Gastrocnemius medialis (tissue), 4 donors: ENCODE data around the gene SMARCB1. TPM values are rescaled to one million over a fixed set of nuclear protein-coding genes. Genes with fewer than 3 reads are reported as not detected.

Experiments used
- ATAC-seq, 2 donors: fragments of 150-250 bp; one replicate each; pipeline ENCODE4 v1.9.1; 2016
- DNase-seq, 2 donors: peaks; one replicate each; pipeline ENCODE4 v3.0.0-alpha.2; 2019
- H3K27ac ChIP-seq, 4 donors: fragments of 200-600 bp; sonication (generic); 1 replicate in 1 of 4; 2 replicates in 3 of 4; pipeline ENCODE4 v1.5.1; 2016 to 2018; ENCODE audit warnings: mild to moderate bottlenecking in 2 of 4, moderate library complexity in 1 of 4
- H3K27me3 ChIP-seq, 3 donors: fragments of 200-600 bp; sonication (generic) in 2 of 3; 1 replicate in 1 of 3; 2 replicates in 2 of 3; pipeline versions ENCODE4 v1.5.1 to v1.6.0; 2016 to 2019; ENCODE audit warnings: mild to moderate bottlenecking in 1 of 3, moderate library complexity in 1 of 3
- H3K36me3 ChIP-seq, 2 donors: fragments of 200-600 bp; sonication (generic) in 1 of 2; one replicate each; pipeline ENCODE4 v1.5.1; 2017 to 2018
- H3K4me1 ChIP-seq, 2 donors: fragments of 200-600 bp; sonication (generic) in 1 of 2; one replicate each; pipeline ENCODE4 v1.5.1; 2016 to 2017; ENCODE audit warnings: mild to moderate bottlenecking in 2 of 2
- H3K4me3 ChIP-seq, 4 donors: fragments of 200-600 bp; sonication (generic) in 3 of 4; 1 replicate in 1 of 4; 2 replicates in 3 of 4; pipeline ENCODE4 v1.5.1; 2016 to 2019; ENCODE audit warnings: mild to moderate bottlenecking in 2 of 4
- H3K9me3 ChIP-seq, 3 donors: fragments of 200-600 bp; sonication (generic) in 2 of 3; 1 replicate in 1 of 3; 2 replicates in 2 of 3; pipeline ENCODE4 v1.5.1; 2016 to 2019
- CTCF ChIP-seq, 5 experiments: fragments of 450-650 bp in 3 of 5; fragments of 200-600 bp in 2 of 5; sonication (generic) in 2 of 5; IDR thresholded peaks in 4 of 5; conservative IDR thresholded peaks in 1 of 5; 1 replicate in 4 of 5; 2 replicates in 1 of 5; pipeline ENCODE4 v1.5.1; 2016 to 2019; ENCODE audit warnings: antibody characterized with exemption in 5 of 5, mild to moderate bottlenecking in 3 of 5, moderate library complexity in 3 of 5
- POLR2A ChIP-seq, 2 donors: fragments of 450-650 bp; IDR thresholded peaks; one replicate each; pipeline ENCODE4 v1.6.1; 2017; ENCODE audit warnings: antibody characterized with exemption in 2 of 2, mild to moderate bottlenecking in 2 of 2, moderate library complexity in 2 of 2
- in situ Hi-C, 4 donors: fragments of 200-750 bp; cut with MboI; loops; one replicate each; pipeline versions ENCODE4 v1.15.0 to v1.8.0; 2017; ENCODE audit warnings: low sequenced_read_pairs in 4 of 4
- intact Hi-C: fragments of 100-400 bp; cut with DNase I; formaldehyde crosslinking; loops from one replicate; pipeline ENCODE4 v1.15.1; 2023; ENCODE audit warnings: low total_unique reads
- total RNA-seq, 4 donors: library from RNA; depleted of rRNA; stranded (reverse); fragments of >200 nt; gene quantifications; one replicate each; pipeline versions ENCODE4 v1.1.0 to v1.2.3, GENCODE V29; 2016

The SMARCB1 gene
- total RNA-seq, 4 donors from 2014 or later, result 37.8 to 65.6 (median 55.2) TPM

DNA sequence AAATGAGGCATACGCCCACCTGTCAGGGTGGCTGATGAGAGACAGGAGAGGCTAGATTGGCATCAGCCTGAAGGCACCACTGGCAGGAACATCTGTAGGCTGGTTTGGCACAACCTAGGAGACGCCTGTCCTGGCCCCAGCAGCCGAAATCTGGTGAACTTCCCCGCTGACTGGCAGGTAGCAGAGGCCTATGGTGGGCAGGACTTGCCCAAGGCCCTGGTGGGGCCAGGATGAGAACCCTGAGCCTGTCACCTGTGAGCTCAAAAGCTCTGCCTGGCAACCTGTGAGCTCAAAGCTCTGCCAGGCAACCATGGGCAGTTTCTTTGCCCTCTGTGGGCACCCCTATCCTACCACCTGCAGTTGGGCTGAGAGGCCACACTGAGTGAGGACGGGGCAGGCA is 49.5 kb downstream of the SMARCB1 start:
- Histone ChIP-seq H3K4me1 (peaks cover 75 to 78% of the 10 kb centered on the region in 2 donors), H3K36me3 (no peaks in the 10 kb centered on the region), H3K9me3 (no peaks in the 10 kb centered on the region), H3K27me3 (no peaks in the 10 kb centered on the region), H3K4me3 (no peak overlapping the region), H3K27ac (peak overlapping the region; percentile 91 to 98 (median 96))
- intact Hi-C loops (no loop called here), in situ Hi-C loops (no loop called here)
- ATAC-seq, result no peak
- no peak for DNase-seq
- TF ChIP-seq POLR2A (IDR thresholded peaks at IDR 0.05), result no peak
- no peak for TF ChIP-seq CTCF (IDR thresholded peaks at IDR 0.05 in 4 of 5, conservative IDR thresholded peaks at IDR 0.05 in 1 of 5)

DNA sequence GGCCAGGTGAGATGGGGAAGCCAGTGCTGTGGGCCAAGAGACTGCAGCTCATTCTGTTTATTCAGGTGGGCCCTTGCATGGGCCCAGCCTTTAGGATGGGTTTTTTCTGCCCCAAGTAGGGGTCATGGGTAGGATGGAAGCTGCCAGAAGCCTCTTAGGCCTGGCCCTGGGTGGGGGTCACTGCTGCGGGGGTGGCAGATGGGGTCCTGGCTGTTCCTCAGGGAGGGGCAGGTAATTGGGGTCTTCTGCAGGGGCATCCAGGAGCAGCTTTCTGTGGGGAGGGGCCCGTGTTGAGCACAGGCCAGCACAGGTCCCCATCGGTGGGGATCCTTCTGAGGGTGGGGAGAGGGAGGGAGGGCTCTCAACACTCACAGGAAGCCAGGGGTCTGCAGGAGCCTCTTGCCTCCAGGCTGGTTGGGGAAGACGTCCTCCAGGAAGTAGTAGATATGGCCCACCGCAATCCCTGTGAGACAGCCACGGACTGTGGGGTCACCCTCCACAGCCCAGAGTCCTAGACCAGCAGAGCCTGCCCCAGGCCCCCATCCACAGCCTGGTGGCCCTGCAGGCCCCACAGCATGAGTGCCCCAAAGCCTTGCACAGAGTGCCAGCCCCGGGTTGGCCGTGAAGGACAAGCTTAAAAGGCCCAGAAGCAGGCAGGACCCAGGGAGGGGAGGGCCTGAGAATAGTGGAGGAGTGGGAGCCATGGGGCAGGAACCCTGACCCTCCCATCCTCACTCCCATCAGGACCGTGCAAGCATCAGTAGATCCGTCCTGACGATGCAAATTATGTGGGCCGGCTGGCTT is 50.1 kb downstream of the SMARCB1 start:
- Histone ChIP-seq H3K9me3 (no peaks in the 10 kb centered on the region), H3K4me1 (peaks cover 69 to 72% of the 10 kb centered on the region in 2 donors), H3K36me3 (no peaks in the 10 kb centered on the region), H3K4me3 (no peak overlapping the region), H3K27ac (peak overlapping the region; percentile 91 to 98 (median 96)), H3K27me3 (no peaks in the 10 kb centered on the region)
- no peak for ATAC-seq
- DNase-seq, result peak in 1 of 2 donors; percentile 15
- TF ChIP-seq CTCF (IDR thresholded peaks at IDR 0.05 in 4 of 5, conservative IDR thresholded peaks at IDR 0.05 in 1 of 5) (no peak), POLR2A (IDR thresholded peaks at IDR 0.05) (no peak)
- in situ Hi-C loops (no loop called here), intact Hi-C loops (no loop called here)

DNA sequence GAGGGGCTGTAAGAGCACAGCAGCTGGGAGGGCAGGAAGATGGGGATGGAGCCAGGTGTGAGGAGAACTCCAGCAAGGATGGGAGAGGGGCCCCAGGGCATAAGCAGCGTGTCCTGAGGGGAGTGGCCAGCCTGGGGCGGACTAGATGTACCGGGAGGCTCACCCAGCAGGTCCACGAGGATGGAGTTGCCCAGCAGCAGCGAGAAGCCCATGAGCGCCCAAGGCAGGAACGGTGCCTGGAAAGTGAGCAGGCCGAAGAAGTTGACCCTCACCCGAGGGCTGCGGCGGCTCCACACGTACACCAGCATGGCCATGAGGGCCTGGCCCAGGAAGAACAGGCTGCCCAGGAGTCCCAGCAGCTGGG is 50.7 kb downstream of the SMARCB1 start:
- ATAC-seq (no peak), DNase-seq (no peak)
- in situ Hi-C loops (no loop called here), intact Hi-C loops (no loop called here)
- no peaks in the 10 kb centered on the region for H3K27me3 ChIP-seq
- TF ChIP-seq CTCF (IDR thresholded peaks at IDR 0.05 in 4 of 5, conservative IDR thresholded peaks at IDR 0.05 in 1 of 5) (no peak), POLR2A (IDR thresholded peaks at IDR 0.05) (no peak)
- H3K4me1 ChIP-seq, result peaks cover 63 to 69% of the 10 kb centered on the region in 2 donors
- no peaks in the 10 kb centered on the region for H3K9me3 ChIP-seq
- no peak overlapping the region for H3K4me3 ChIP-seq
- no peaks in the 10 kb centered on the region for H3K36me3 ChIP-seq
- peak overlapping the region; percentile 91 to 98 (median 96) for H3K27ac ChIP-seq

GRCh38 chr22:23837911-23838680 is 51.3 kb downstream of the SMARCB1 start:
- peak overlapping the region; percentile 37 to 62 (median 56) for H3K4me3 ChIP-seq
- no peaks in the 10 kb centered on the region for H3K9me3 ChIP-seq
- H3K36me3 ChIP-seq, result no peaks in the 10 kb centered on the region
- H3K4me1 ChIP-seq, result peaks cover 57 to 63% of the 10 kb centered on the region in 2 donors
- ATAC-seq (no peak), DNase-seq (no peak)
- in situ Hi-C loops (no loop called here), intact Hi-C loops (no loop called here)
- no peak for TF ChIP-seq POLR2A (IDR thresholded peaks at IDR 0.05)
- no peak for TF ChIP-seq CTCF (IDR thresholded peaks at IDR 0.05 in 4 of 5, conservative IDR thresholded peaks at IDR 0.05 in 1 of 5)
- no peaks in the 10 kb centered on the region for H3K27me3 ChIP-seq
- H3K27ac ChIP-seq, result peak overlapping the region; percentile 91 to 98 (median 96)
